Mesothelial cell of epicardium (in vitro differentiated cells): ENCODE measurements around the gene MVB12A. TPM values are rescaled to one million over a fixed set of nuclear protein-coding genes. Genes with fewer than 3 reads are reported as not detected.

Source experiments
- DNase-seq, 2 experiments: peaks; one replicate each; pipeline ENCODE4 v3.0.0; 2021; ENCODE audit warnings: low spot score in 2 of 2; ENCODE audit not compliant: unreplicated experiment in 2 of 2
- H3K27ac Mint-ChIP-seq: 2 replicates; pipeline ENCODE4 v1.8.0; 2021; ENCODE audit warnings: mixed read lengths
- H3K27me3 Mint-ChIP-seq: 2 replicates; pipeline ENCODE4 v1.8.0; 2021; ENCODE audit warnings: low read depth, mixed read lengths
- H3K36me3 Mint-ChIP-seq: 2 replicates; pipeline ENCODE4 v1.8.0; 2021; ENCODE audit warnings: mixed read lengths
- H3K4me1 Mint-ChIP-seq: 2 replicates; pipeline ENCODE4 v1.8.0; 2021; ENCODE audit warnings: mixed read lengths
- H3K4me3 Mint-ChIP-seq: 2 replicates; pipeline ENCODE4 v1.8.0; 2021; ENCODE audit warnings: mild to moderate bottlenecking, moderate library complexity, mixed read lengths
- H3K9me3 Mint-ChIP-seq: 2 replicates; pipeline ENCODE4 v1.8.0; 2021; ENCODE audit warnings: mixed read lengths
- total RNA-seq: library from RNA; stranded (reverse); gene quantifications from 3 replicates; pipeline ENCODE4 v1.2.1, GENCODE V29; 2021
- TF ChIP-seq, protein P1 (sequence below): fragments of 200-600 bp; sonication (generic); IDR thresholded peaks from one replicate; pipeline ENCODE4 v1.5.0; 2021; ENCODE audit warnings: antibody characterized with exemption; ENCODE audit not compliant: unreplicated experiment

The MVB12A gene
- total RNA-seq, 1 donor from 2014 or later = 53.5 TPM

GRCh38 chr19:17401628-17402027 is 18.2 kb upstream of the MVB12A start:
- H3K4me1 Mint-ChIP-seq = peaks cover 26% of the 10 kb centered on the region
- no peak for DNase-seq
- no peaks in the 10 kb centered on the region for H3K9me3 Mint-ChIP-seq
- H3K4me3 Mint-ChIP-seq = no peak overlapping the region
- no peaks in the 10 kb centered on the region for H3K27me3 Mint-ChIP-seq
- TF ChIP-seq, protein P1, sequence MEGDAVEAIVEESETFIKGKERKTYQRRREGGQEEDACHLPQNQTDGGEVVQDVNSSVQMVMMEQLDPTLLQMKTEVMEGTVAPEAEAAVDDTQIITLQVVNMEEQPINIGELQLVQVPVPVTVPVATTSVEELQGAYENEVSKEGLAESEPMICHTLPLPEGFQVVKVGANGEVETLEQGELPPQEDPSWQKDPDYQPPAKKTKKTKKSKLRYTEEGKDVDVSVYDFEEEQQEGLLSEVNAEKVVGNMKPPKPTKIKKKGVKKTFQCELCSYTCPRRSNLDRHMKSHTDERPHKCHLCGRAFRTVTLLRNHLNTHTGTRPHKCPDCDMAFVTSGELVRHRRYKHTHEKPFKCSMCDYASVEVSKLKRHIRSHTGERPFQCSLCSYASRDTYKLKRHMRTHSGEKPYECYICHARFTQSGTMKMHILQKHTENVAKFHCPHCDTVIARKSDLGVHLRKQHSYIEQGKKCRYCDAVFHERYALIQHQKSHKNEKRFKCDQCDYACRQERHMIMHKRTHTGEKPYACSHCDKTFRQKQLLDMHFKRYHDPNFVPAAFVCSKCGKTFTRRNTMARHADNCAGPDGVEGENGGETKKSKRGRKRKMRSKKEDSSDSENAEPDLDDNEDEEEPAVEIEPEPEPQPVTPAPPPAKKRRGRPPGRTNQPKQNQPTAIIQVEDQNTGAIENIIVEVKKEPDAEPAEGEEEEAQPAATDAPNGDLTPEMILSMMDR = no peak
- H3K27ac Mint-ChIP-seq = no peak overlapping the region
- peaks cover 10% of the 10 kb centered on the region for H3K36me3 Mint-ChIP-seq

DNA sequence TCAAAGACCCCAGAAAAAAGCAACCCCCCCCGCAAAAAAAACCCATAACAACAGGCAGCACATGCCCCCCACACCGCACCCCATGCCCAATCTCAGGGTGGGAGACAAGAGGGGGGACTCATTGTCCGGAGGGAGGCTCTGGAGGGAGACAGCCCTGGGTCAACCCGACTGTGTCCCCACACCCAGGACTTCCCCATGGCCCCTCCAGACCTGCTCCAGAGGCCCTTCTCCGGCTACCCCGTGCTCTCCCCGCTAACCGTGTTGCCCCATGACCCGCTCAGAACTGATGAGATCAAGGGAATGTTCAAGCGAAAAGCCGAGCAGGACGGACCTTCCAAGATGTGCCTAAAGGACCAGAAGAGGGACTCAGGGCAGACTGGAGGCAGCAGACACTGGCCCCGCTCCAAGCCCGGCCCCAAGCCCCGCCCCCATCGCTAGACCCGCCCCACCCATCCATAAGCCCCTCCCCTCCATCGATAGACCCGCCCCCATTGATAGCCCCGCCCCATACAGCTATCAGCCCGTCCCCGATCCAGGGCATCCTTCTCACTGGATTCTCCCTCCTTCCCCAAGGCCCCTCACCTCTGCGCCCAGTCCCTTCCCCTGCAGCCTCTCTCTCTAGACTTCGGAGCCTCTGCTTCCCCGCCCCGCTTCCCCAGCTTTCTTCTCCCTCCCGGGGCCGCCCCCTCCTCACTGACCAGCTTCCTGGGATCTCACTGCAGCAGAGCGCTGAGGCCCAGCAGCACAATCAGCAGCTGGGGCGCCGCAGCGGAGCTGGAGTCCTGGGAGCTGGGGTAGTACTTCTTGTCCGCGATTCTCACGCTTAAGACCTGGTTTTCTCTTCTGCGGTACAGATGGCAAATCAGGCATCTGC is 16.6 kb upstream of the MVB12A start:
- Mint-ChIP-seq H3K36me3 (peaks cover 6% of the 10 kb centered on the region), H3K27me3 (no peaks in the 10 kb centered on the region), H3K4me1 (peaks cover 37% of the 10 kb centered on the region), H3K27ac (peak overlapping the region; percentile 93), H3K9me3 (no peaks in the 10 kb centered on the region), H3K4me3 (peak overlapping the region; percentile 83)
- peak in 1 of 2 experiments; percentile 56 for DNase-seq
- TF ChIP-seq, protein P1 = no peak

- peaks cover 37% of the 10 kb centered on the region for H3K4me1 Mint-ChIP-seq
- H3K27ac Mint-ChIP-seq = peak overlapping the region; percentile 93
- no peaks in the 10 kb centered on the region for H3K27me3 Mint-ChIP-seq
- no peak for DNase-seq
- H3K9me3 Mint-ChIP-seq = no peaks in the 10 kb centered on the region
- peak overlapping the region; percentile 83 for H3K4me3 Mint-ChIP-seq
- TF ChIP-seq, protein P1 = no peak
- peaks cover 6% of the 10 kb centered on the region for H3K36me3 Mint-ChIP-seq
These were observed 15.8 kb upstream of the MVB12A start for GRCh38 chr19:17404015-17404414.

- peaks cover 37% of the 10 kb centered on the region for H3K4me1 Mint-ChIP-seq
- TF ChIP-seq, protein P1 = no peak
- H3K9me3 Mint-ChIP-seq = no peaks in the 10 kb centered on the region
- H3K27ac Mint-ChIP-seq = peak overlapping the region; percentile 93
- DNase-seq = no peak
- H3K27me3 Mint-ChIP-seq = no peaks in the 10 kb centered on the region
- H3K4me3 Mint-ChIP-seq = peak overlapping the region; percentile 83
- H3K36me3 Mint-ChIP-seq = peaks cover 6% of the 10 kb centered on the region
These were observed 15.1 kb upstream of the MVB12A start for GRCh38 chr19:17404621-17405249.

GRCh38 chr19:17405250-17406045 is 14.4 kb upstream of the MVB12A start, which contains the start of gene BST2:
BST2 (minus strand) TSS chr19:17405630; CDS start chr19:17405575, 55 bp downstream.
- Mint-ChIP-seq H3K36me3 (peaks cover 5% of the 10 kb centered on the region), H3K4me3 (peak within 1 kb of the TSS; percentile 83), H3K27ac (peak within 1 kb of the TSS; percentile 93), H3K9me3 (no peaks in the 10 kb centered on the region), H3K4me1 (peaks cover 37% of the 10 kb centered on the region), H3K27me3 (no peaks in the 10 kb centered on the region)
- TF ChIP-seq, protein P1 = no peak
- peak in 1 of 2 experiments; percentile 61 for DNase-seq
